ENCODE data around the gene SYT14. TPM values are rescaled to one million over a fixed set of nuclear protein-coding genes. Genes with fewer than 3 reads are reported as not detected.

SYT14 gene
- total RNA-seq, 1 donor from 2014 or later, result 16.1 TPM

DNA sequence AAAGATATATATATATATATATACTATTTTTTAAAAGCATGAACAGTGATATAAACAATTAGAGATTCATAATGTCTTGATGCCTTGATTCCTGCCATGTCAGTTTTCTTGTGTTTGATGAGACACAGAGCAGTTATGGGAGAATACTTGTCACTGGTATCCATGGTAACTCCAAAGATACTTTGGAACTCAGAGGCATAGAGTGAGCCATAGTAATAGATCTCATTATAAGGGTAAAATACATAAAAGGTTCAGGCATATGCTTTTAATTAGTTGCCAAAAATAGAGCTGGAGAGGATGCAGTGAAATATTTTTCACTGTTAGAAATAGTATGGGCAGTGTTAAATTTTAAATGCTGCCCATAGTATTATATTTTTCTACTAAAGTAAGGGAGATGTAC lies 134.1 kb downstream of the SYT14 start:
- peak overlapping the region; percentile 12 for H3K4me3 Mint-ChIP-seq
- no peak overlapping the region for H3K9ac ChIP-seq
- no peaks in the 10 kb centered on the region for H4K20me1 ChIP-seq (ENCODE audit: low read depth)
- H3K27ac ChIP-seq, result no peak overlapping the region
- H3K79me2 ChIP-seq (ENCODE audit: low read depth), result no peaks in the 10 kb centered on the region
- peak overlapping the region; percentile 70 for H3K27ac Mint-ChIP-seq
- TF ChIP-seq EZH2 (IDR thresholded peaks at IDR 0.05) (no peak), EZH2phosphoT487 (IDR thresholded peaks at IDR 0.05) (no peak)
- TF ChIP-seq, protein P1, sequence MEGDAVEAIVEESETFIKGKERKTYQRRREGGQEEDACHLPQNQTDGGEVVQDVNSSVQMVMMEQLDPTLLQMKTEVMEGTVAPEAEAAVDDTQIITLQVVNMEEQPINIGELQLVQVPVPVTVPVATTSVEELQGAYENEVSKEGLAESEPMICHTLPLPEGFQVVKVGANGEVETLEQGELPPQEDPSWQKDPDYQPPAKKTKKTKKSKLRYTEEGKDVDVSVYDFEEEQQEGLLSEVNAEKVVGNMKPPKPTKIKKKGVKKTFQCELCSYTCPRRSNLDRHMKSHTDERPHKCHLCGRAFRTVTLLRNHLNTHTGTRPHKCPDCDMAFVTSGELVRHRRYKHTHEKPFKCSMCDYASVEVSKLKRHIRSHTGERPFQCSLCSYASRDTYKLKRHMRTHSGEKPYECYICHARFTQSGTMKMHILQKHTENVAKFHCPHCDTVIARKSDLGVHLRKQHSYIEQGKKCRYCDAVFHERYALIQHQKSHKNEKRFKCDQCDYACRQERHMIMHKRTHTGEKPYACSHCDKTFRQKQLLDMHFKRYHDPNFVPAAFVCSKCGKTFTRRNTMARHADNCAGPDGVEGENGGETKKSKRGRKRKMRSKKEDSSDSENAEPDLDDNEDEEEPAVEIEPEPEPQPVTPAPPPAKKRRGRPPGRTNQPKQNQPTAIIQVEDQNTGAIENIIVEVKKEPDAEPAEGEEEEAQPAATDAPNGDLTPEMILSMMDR (IDR thresholded peaks at IDR 0.05), result no peak
- H3K9me3 Mint-ChIP-seq, result peaks cover 17% of the 10 kb centered on the region
- no peak overlapping the region for H3K4me3 ChIP-seq
- H3K27me3 Mint-ChIP-seq (ENCODE audit: insufficient read depth, low read depth), result peaks cover 4% of the 10 kb centered on the region
- no peak overlapping the region for H3K4me2 ChIP-seq
- no peaks in the 10 kb centered on the region for H3F3A ChIP-seq (ENCODE audit: low read depth)
- no peaks in the 10 kb centered on the region for H3K9me3 ChIP-seq (ENCODE audit: low read depth)
- H3K27me3 ChIP-seq, result no peaks in the 10 kb centered on the region
- H3K36me3 ChIP-seq, result no peaks in the 10 kb centered on the region
- H3K4me1 Mint-ChIP-seq, result peaks cover 43% of the 10 kb centered on the region
- H3K4me1 ChIP-seq, result no peaks in the 10 kb centered on the region
- H3K36me3 Mint-ChIP-seq, result peaks cover 4% of the 10 kb centered on the region
- no peak for DNase-seq (ENCODE audit: low spot score)
- H2AFZ ChIP-seq (replicated peaks), result no peak overlapping the region

DNA sequence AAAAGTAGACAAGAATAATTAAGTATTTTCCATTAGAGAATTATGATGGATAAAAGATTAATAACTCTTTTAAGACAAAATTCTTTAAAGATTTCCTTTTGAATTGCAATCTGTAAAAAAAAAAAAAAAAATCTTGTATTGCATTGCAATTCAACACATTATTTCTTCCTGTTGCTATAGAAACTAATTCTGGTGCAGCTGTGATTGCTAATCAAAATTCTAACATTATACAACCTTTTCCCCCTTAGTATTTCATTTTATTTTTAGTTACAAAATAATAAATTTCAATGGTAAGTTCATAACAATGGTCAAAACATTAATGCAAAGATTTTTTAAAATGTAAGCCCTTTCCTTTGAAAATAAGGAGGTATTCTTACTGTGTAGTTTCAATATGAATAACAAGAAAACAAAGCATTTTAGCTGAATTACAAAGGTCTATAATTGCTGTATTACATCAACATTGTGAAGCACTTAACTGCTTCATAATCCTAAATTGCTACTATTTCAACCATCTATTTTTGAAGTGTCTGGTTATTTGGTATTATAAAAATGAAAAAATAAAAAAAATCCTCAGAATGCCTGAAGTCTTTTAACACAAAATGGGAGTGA lies 135.0 kb downstream of the SYT14 start:
- Histone ChIP-seq H3K9me3 (ENCODE audit: low read depth) (no peaks in the 10 kb centered on the region), H3K4me1 (no peaks in the 10 kb centered on the region), H3F3A (ENCODE audit: low read depth) (no peaks in the 10 kb centered on the region), H2AFZ (replicated peaks) (no peak overlapping the region), H3K27me3 (no peaks in the 10 kb centered on the region), H3K36me3 (no peaks in the 10 kb centered on the region), H3K79me2 (ENCODE audit: low read depth) (no peaks in the 10 kb centered on the region), H3K4me3 (no peak overlapping the region), H3K27ac (no peak overlapping the region), H3K4me2 (no peak overlapping the region), H3K9ac (no peak overlapping the region), H4K20me1 (ENCODE audit: low read depth) (no peaks in the 10 kb centered on the region)
- Mint-ChIP-seq H3K27me3 (ENCODE audit: insufficient read depth, low read depth) (peaks cover 4% of the 10 kb centered on the region), H3K9me3 (peaks cover 19% of the 10 kb centered on the region), H3K4me1 (peaks cover 43% of the 10 kb centered on the region), H3K36me3 (peaks cover 6% of the 10 kb centered on the region), H3K4me3 (no peak overlapping the region), H3K27ac (no peak overlapping the region)
- no peak for DNase-seq (ENCODE audit: low spot score)
- TF ChIP-seq EZH2phosphoT487 (IDR thresholded peaks at IDR 0.05), result no peak
- TF ChIP-seq, protein P1 (IDR thresholded peaks at IDR 0.05), result no peak
- TF ChIP-seq EZH2 (IDR thresholded peaks at IDR 0.05), result no peak

DNA sequence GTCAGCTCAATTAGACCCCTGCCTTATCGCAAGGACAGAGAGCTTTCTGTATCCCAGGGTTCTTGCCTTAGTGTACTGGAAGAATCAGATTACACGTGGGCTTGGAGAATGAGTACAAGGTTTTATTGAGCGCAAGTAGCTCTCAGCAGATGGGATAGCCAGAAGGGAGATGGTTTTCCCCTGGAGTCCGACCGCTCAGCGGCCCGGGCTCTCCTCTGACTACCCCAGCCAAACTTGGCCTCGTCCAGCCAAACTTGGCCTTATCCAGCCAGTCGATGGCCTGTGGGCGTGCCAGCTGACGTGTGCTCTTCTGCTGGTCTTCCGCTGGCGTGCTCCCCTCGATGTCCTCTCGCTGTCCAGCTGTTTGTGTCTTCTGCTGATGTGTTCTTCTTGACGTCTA lies 136.9 kb downstream of the SYT14 start:
- TF ChIP-seq, protein P1 (IDR thresholded peaks at IDR 0.05), result no peak
- TF ChIP-seq EZH2phosphoT487 (IDR thresholded peaks at IDR 0.05) (no peak), EZH2 (IDR thresholded peaks at IDR 0.05) (no peak)
- no peaks in the 10 kb centered on the region for H3K36me3 ChIP-seq
- H3K4me1 Mint-ChIP-seq, result peaks cover 32% of the 10 kb centered on the region
- H3K27me3 Mint-ChIP-seq (ENCODE audit: insufficient read depth, low read depth), result no peaks in the 10 kb centered on the region
- no peaks in the 10 kb centered on the region for H3K9me3 ChIP-seq (ENCODE audit: low read depth)
- no peak for DNase-seq (ENCODE audit: low spot score)
- H3F3A ChIP-seq (ENCODE audit: low read depth), result no peaks in the 10 kb centered on the region
- no peaks in the 10 kb centered on the region for H3K27me3 ChIP-seq
- no peak overlapping the region for H2AFZ ChIP-seq (replicated peaks)
- H3K4me1 ChIP-seq, result no peaks in the 10 kb centered on the region
- no peak overlapping the region for H3K4me3 ChIP-seq
- no peak overlapping the region for H3K9ac ChIP-seq
- H3K79me2 ChIP-seq (ENCODE audit: low read depth), result no peaks in the 10 kb centered on the region
- H3K27ac Mint-ChIP-seq, result peak overlapping the region; percentile 50
- H3K27ac ChIP-seq, result no peak overlapping the region
- H3K4me2 ChIP-seq, result no peak overlapping the region
- peaks cover 17% of the 10 kb centered on the region for H3K9me3 Mint-ChIP-seq
- no peak overlapping the region for H3K4me3 Mint-ChIP-seq
- H3K36me3 Mint-ChIP-seq, result peaks cover 6% of the 10 kb centered on the region
- H4K20me1 ChIP-seq (ENCODE audit: low read depth), result no peaks in the 10 kb centered on the region

Data from neural progenitor cell (in vitro differentiated cells).